BLaER1 (cell line): ENCODE measurements around the gene CHAC1.
A peak's percentile ranks its signal among the peaks of the same experiment; 100 is the strongest.

Experiments used
- H3K27ac ChIP-seq: shearing (Covaris generic); formaldehyde crosslinking; 2 replicates; pipeline ENCODE4 v1.8.1; 2022
- H3K27me3 ChIP-seq: shearing (Covaris generic); formaldehyde crosslinking; 2 replicates; pipeline ENCODE4 v1.8.1; 2022
- H3K36me3 ChIP-seq: shearing (Covaris generic); formaldehyde crosslinking; 2 replicates; pipeline ENCODE4 v1.8.1; 2022
- H3K4me1 ChIP-seq: shearing (Covaris generic); formaldehyde crosslinking; 2 replicates; pipeline ENCODE4 v1.8.1; 2022
- H3K4me2 ChIP-seq: shearing (Covaris generic); formaldehyde crosslinking; 2 replicates; pipeline ENCODE4 v1.8.1; 2022
- H3K4me3 ChIP-seq: shearing (Covaris generic); formaldehyde crosslinking; 2 replicates; pipeline ENCODE4 v1.8.1; 2022
- H3K9ac ChIP-seq: shearing (Covaris generic); formaldehyde crosslinking; 2 replicates; pipeline ENCODE4 v1.8.1; 2022
- H3K9me3 ChIP-seq: shearing (Covaris generic); formaldehyde crosslinking; 2 replicates; pipeline ENCODE4 v1.8.1; 2022
- H4K20me1 ChIP-seq: shearing (Covaris generic); formaldehyde crosslinking; 2 replicates; pipeline ENCODE4 v1.8.1; 2022
- Cebpa-rat ChIP-seq: shearing (Covaris generic); IDR thresholded peaks from 2 replicates; pipeline ENCODE4 v1.8.1; 2022

CHAC1 gene

GRCh38 chr15:40922608-40923005 lies 30.7 kb upstream of the CHAC1 start:
- no peak overlapping the region for H3K9ac ChIP-seq
- H3K4me1 ChIP-seq, result peaks cover 58% of the 10 kb centered on the region
- H3K4me3 ChIP-seq, result no peak overlapping the region
- H3K9me3 ChIP-seq, result no peaks in the 10 kb centered on the region
- peak overlapping the region; percentile 38 for H3K4me2 ChIP-seq
- no peak for TF ChIP-seq Cebpa-rat
- H3K36me3 ChIP-seq, result no peaks in the 10 kb centered on the region
- peaks cover 44% of the 10 kb centered on the region for H3K27me3 ChIP-seq
- no peak overlapping the region for H3K27ac ChIP-seq
- H4K20me1 ChIP-seq, result peaks cover 6% of the 10 kb centered on the region; the same call in 1 of the 2 replicates

- peaks cover 8% of the 10 kb centered on the region for H4K20me1 ChIP-seq
- no peaks in the 10 kb centered on the region for H3K36me3 ChIP-seq
- H3K27ac ChIP-seq, result no peak overlapping the region
- TF ChIP-seq Cebpa-rat, result no peak
- H3K9me3 ChIP-seq, result no peaks in the 10 kb centered on the region
- H3K4me2 ChIP-seq, result peak overlapping the region; percentile 30; the same call in 1 of the 2 replicates
- H3K9ac ChIP-seq, result no peak overlapping the region
- H3K4me1 ChIP-seq, result peaks cover 52% of the 10 kb centered on the region
- no peak overlapping the region for H3K4me3 ChIP-seq
- H3K27me3 ChIP-seq, result peaks cover 52% of the 10 kb centered on the region
Measured at GRCh38 chr15:40923551-40923950, 29.7 kb upstream of the CHAC1 start.

- peaks cover 28% of the 10 kb centered on the region for H4K20me1 ChIP-seq
- no peak for TF ChIP-seq Cebpa-rat
- H3K36me3 ChIP-seq, result no peaks in the 10 kb centered on the region
- H3K4me2 ChIP-seq, result peak overlapping the region; percentile 99
- H3K27me3 ChIP-seq, result peaks cover 71% of the 10 kb centered on the region
- H3K9me3 ChIP-seq, result no peaks in the 10 kb centered on the region
- peak overlapping the region; percentile 37; the same call in 1 of the 2 replicates for H3K27ac ChIP-seq
- H3K4me3 ChIP-seq, result peak overlapping the region; percentile 65
- peaks cover 68% of the 10 kb centered on the region for H3K4me1 ChIP-seq
- peak overlapping the region; percentile 9; the same call in 1 of the 2 replicates for H3K9ac ChIP-seq
Measured at GRCh38 chr15:40925495-40925862, 27.8 kb upstream of the CHAC1 start.

GRCh38 chr15:40925863-40926658 lies 27.2 kb upstream of the CHAC1 start:
- H3K4me3 ChIP-seq, result peak overlapping the region; percentile 65
- peaks cover 33% of the 10 kb centered on the region for H4K20me1 ChIP-seq
- H3K27me3 ChIP-seq, result peaks cover 77% of the 10 kb centered on the region
- H3K27ac ChIP-seq, result peak overlapping the region; percentile 37
- no peak for TF ChIP-seq Cebpa-rat
- H3K9me3 ChIP-seq, result no peaks in the 10 kb centered on the region
- H3K36me3 ChIP-seq, result no peaks in the 10 kb centered on the region
- H3K4me1 ChIP-seq, result peaks cover 74% of the 10 kb centered on the region
- H3K4me2 ChIP-seq, result peak overlapping the region; percentile 99
- H3K9ac ChIP-seq, result peak overlapping the region; percentile 9; the same call in 1 of the 2 replicates

- TF ChIP-seq Cebpa-rat, result no peak
- no peaks in the 10 kb centered on the region for H3K9me3 ChIP-seq
- peak overlapping the region; percentile 65 for H3K4me3 ChIP-seq
- no peak overlapping the region; the same call in 1 of the 2 replicates for H3K27ac ChIP-seq
- H3K27me3 ChIP-seq, result peaks cover 85% of the 10 kb centered on the region
- H3K36me3 ChIP-seq, result no peaks in the 10 kb centered on the region
- peak overlapping the region; percentile 43; the same call in 1 of the 2 replicates for H3K9ac ChIP-seq
- H3K4me2 ChIP-seq, result peak overlapping the region; percentile 99
- peaks cover 82% of the 10 kb centered on the region for H3K4me1 ChIP-seq
- H4K20me1 ChIP-seq, result peaks cover 41% of the 10 kb centered on the region
Measured at GRCh38 chr15:40926659-40927494, 26.4 kb upstream of the CHAC1 start.

- H3K9me3 ChIP-seq, result no peaks in the 10 kb centered on the region
- H3K9ac ChIP-seq, result peak overlapping the region; percentile 43; the same call in 1 of the 2 replicates
- H4K20me1 ChIP-seq, result peaks cover 44% of the 10 kb centered on the region
- H3K27me3 ChIP-seq, result peaks cover 91% of the 10 kb centered on the region
- no peak overlapping the region; the same call in 1 of the 2 replicates for H3K27ac ChIP-seq
- H3K36me3 ChIP-seq, result no peaks in the 10 kb centered on the region
- no peak for TF ChIP-seq Cebpa-rat
- H3K4me2 ChIP-seq, result peak overlapping the region; percentile 99
- peak overlapping the region; percentile 65 for H3K4me3 ChIP-seq
- peaks cover 82% of the 10 kb centered on the region for H3K4me1 ChIP-seq
Measured at GRCh38 chr15:40927495-40927872, 25.8 kb upstream of the CHAC1 start.

- TF ChIP-seq Cebpa-rat, result no peak
- peaks cover 44% of the 10 kb centered on the region for H4K20me1 ChIP-seq
- no peaks in the 10 kb centered on the region for H3K36me3 ChIP-seq
- H3K4me2 ChIP-seq, result peak overlapping the region; percentile 99
- no peaks in the 10 kb centered on the region for H3K9me3 ChIP-seq
- H3K9ac ChIP-seq, result no peak overlapping the region
- no peak overlapping the region for H3K27ac ChIP-seq
- H3K4me1 ChIP-seq, result peaks cover 77% of the 10 kb centered on the region
- peaks cover 97% of the 10 kb centered on the region for H3K27me3 ChIP-seq
- H3K4me3 ChIP-seq, result peak overlapping the region; percentile 65
Measured at GRCh38 chr15:40927873-40928806, 25.1 kb upstream of the CHAC1 start.

- Histone ChIP-seq H3K27ac (no peak within 1 kb of the TSS), H3K27me3 (peaks cover 92% of the 10 kb centered on the region), H3K9me3 (no peaks in the 10 kb centered on the region), H4K20me1 (peaks cover 44% of the 10 kb centered on the region), H3K36me3 (no peaks in the 10 kb centered on the region), H3K4me1 (peaks cover 77% of the 10 kb centered on the region), H3K9ac (no peak within 1 kb of the TSS; the same call in 1 of the 2 replicates), H3K4me2 (peak within 1 kb of the TSS; percentile 99), H3K4me3 (peak within 1 kb of the TSS; percentile 65)
- TF ChIP-seq Cebpa-rat, result no peak
Measured at GRCh38 chr15:40928821-40929659, 24.2 kb upstream of the CHAC1 start, which contains the start of gene DLL4. Gene DLL4 (plus strand): TSS chr15:40929340. CDS start chr15:40929669, 329 bp downstream.
